ENCODE measurements around the gene HDAC5. TPM values are rescaled to one million over a fixed set of nuclear protein-coding genes. Genes with fewer than 3 reads are reported as not detected.
A peak's percentile ranks its signal among the peaks of the same experiment; 100 is the strongest.
"Not testable (repeated sequence)": the region's sequence is repeated elsewhere in the genome, so short reads cannot be mapped to it uniquely, and the experiment has no call there.

The HDAC5 gene
- total RNA-seq, 1 donor from 2014 or later = 44.4 TPM

GRCh38 chr17:44133918-44134476, 10.6 kb upstream of the HDAC5 start:
- no peaks in the 10 kb centered on the region for H3K36me3 ChIP-seq (ENCODE audit: control insufficient read depth in 3 of 3, insufficient read depth in 3 of 3, low read length in 3 of 3)
- H3K27ac ChIP-seq (ENCODE audit: low read depth, low read length) = no peak overlapping the region
- H3K4me3 ChIP-seq (ENCODE audit: low read length in 3 of 3) = no peak overlapping the region
- peaks cover 6 to 7% (median 7%) of the 10 kb centered on the region in 3 donors for H3K4me1 ChIP-seq (ENCODE audit: control insufficient read depth in 3 of 3, insufficient read depth in 3 of 3, low read length in 3 of 3)
- peaks cover 0 to 8% (median 0%) of the 10 kb centered on the region in 3 donors for H3K27me3 ChIP-seq (ENCODE audit: control insufficient read depth in 3 of 3, insufficient read depth in 3 of 3, low read length in 3 of 3)
- H3K9me3 ChIP-seq (ENCODE audit: control insufficient read depth in 3 of 3, low read length in 3 of 3) = no peaks in the 10 kb centered on the region
- H3K9ac ChIP-seq (ENCODE audit: low read depth in 1 of 3, low read length in 3 of 3) = no peak overlapping the region

GRCh38 chr17:44132275-44132821, 8.9 kb upstream of the HDAC5 start:
- Histone ChIP-seq H3K27ac (ENCODE audit: low read depth, low read length) (no peak overlapping the region), H3K9ac (ENCODE audit: low read depth in 1 of 3, low read length in 3 of 3) (no peak overlapping the region), H3K4me1 (ENCODE audit: control insufficient read depth in 3 of 3, insufficient read depth in 3 of 3, low read length in 3 of 3) (no peaks in the 10 kb centered on the region), H3K27me3 (ENCODE audit: control insufficient read depth in 3 of 3, insufficient read depth in 3 of 3, low read length in 3 of 3) (no peaks in the 10 kb centered on the region), H3K4me3 (ENCODE audit: low read length in 3 of 3) (no peak overlapping the region), H3K36me3 (ENCODE audit: control insufficient read depth in 3 of 3, insufficient read depth in 3 of 3, low read length in 3 of 3) (no peaks in the 10 kb centered on the region), H3K9me3 (ENCODE audit: control insufficient read depth in 3 of 3, low read length in 3 of 3) (no peaks in the 10 kb centered on the region)

GRCh38 chr17:44131372-44131771, 7.9 kb upstream of the HDAC5 start:
- not testable (repeated sequence) for H3K9me3 ChIP-seq (ENCODE audit: control insufficient read depth in 3 of 3, low read length in 3 of 3); H3K4me1 ChIP-seq (ENCODE audit: control insufficient read depth in 3 of 3, insufficient read depth in 3 of 3, low read length in 3 of 3); H3K4me3 ChIP-seq (ENCODE audit: low read length in 3 of 3); H3K36me3 ChIP-seq (ENCODE audit: control insufficient read depth in 3 of 3, insufficient read depth in 3 of 3, low read length in 3 of 3); H3K27me3 ChIP-seq (ENCODE audit: control insufficient read depth in 3 of 3, insufficient read depth in 3 of 3, low read length in 3 of 3); H3K9ac ChIP-seq (ENCODE audit: low read depth in 1 of 3, low read length in 3 of 3); H3K27ac ChIP-seq (ENCODE audit: low read depth, low read length)

- H3K27ac ChIP-seq (ENCODE audit: low read depth, low read length) = no peak overlapping the region
- H3K4me1 ChIP-seq (ENCODE audit: control insufficient read depth in 3 of 3, insufficient read depth in 3 of 3, low read length in 3 of 3) = no peaks in the 10 kb centered on the region
- H3K36me3 ChIP-seq (ENCODE audit: control insufficient read depth in 3 of 3, insufficient read depth in 3 of 3, low read length in 3 of 3) = no peaks in the 10 kb centered on the region
- no peaks in the 10 kb centered on the region for H3K27me3 ChIP-seq (ENCODE audit: control insufficient read depth in 3 of 3, insufficient read depth in 3 of 3, low read length in 3 of 3)
- no peaks in the 10 kb centered on the region for H3K9me3 ChIP-seq (ENCODE audit: control insufficient read depth in 3 of 3, low read length in 3 of 3)
- H3K4me3 ChIP-seq (ENCODE audit: low read length in 3 of 3) = no peak overlapping the region
- no peak overlapping the region for H3K9ac ChIP-seq (ENCODE audit: low read depth in 1 of 3, low read length in 3 of 3)
Measured at GRCh38 chr17:44130693-44131349, 7.4 kb upstream of the HDAC5 start.

GRCh38 chr17:44128383-44128782, 4.9 kb upstream of the HDAC5 start:
- Histone ChIP-seq H3K27ac (ENCODE audit: low read depth, low read length) (no peak overlapping the region), H3K36me3 (ENCODE audit: control insufficient read depth in 3 of 3, insufficient read depth in 3 of 3, low read length in 3 of 3) (no peaks in the 10 kb centered on the region), H3K4me3 (ENCODE audit: low read length in 3 of 3) (no peak overlapping the region), H3K9me3 (ENCODE audit: control insufficient read depth in 3 of 3, low read length in 3 of 3) (no peaks in the 10 kb centered on the region), H3K27me3 (ENCODE audit: control insufficient read depth in 3 of 3, insufficient read depth in 3 of 3, low read length in 3 of 3) (no peaks in the 10 kb centered on the region), H3K9ac (ENCODE audit: low read depth in 1 of 3, low read length in 3 of 3) (no peak overlapping the region), H3K4me1 (ENCODE audit: control insufficient read depth in 3 of 3, insufficient read depth in 3 of 3, low read length in 3 of 3) (peaks cover 5 to 8% (median 6%) of the 10 kb centered on the region in 3 donors)

GRCh38 chr17:44124118-44124438, 637 bp upstream of the HDAC5 start:
- Histone ChIP-seq H3K9me3 (ENCODE audit: control insufficient read depth in 3 of 3, low read length in 3 of 3) (no peaks in the 10 kb centered on the region), H3K36me3 (ENCODE audit: control insufficient read depth in 3 of 3, insufficient read depth in 3 of 3, low read length in 3 of 3) (peaks cover 1 to 3% (median 2%) of the 10 kb centered on the region in 3 donors), H3K27ac (ENCODE audit: low read depth, low read length) (peak overlapping the region; percentile 94), H3K4me1 (ENCODE audit: control insufficient read depth in 3 of 3, insufficient read depth in 3 of 3, low read length in 3 of 3) (peaks cover 40 to 44% (median 42%) of the 10 kb centered on the region in 3 donors), H3K27me3 (ENCODE audit: control insufficient read depth in 3 of 3, insufficient read depth in 3 of 3, low read length in 3 of 3) (no peaks in the 10 kb centered on the region), H3K9ac (ENCODE audit: low read depth in 1 of 3, low read length in 3 of 3) (peak overlapping the region; percentile 95 to 96 (median 96)), H3K4me3 (ENCODE audit: low read length in 3 of 3) (peak overlapping the region; percentile 91 to 95 (median 93))

GRCh38 chr17:44122816-44123355, 555 bp downstream of the HDAC5 start:
- Histone ChIP-seq H3K27ac (ENCODE audit: low read depth, low read length) (peak overlapping the region; percentile 94), H3K27me3 (ENCODE audit: control insufficient read depth in 3 of 3, insufficient read depth in 3 of 3, low read length in 3 of 3) (no peaks in the 10 kb centered on the region), H3K9me3 (ENCODE audit: control insufficient read depth in 3 of 3, low read length in 3 of 3) (no peaks in the 10 kb centered on the region), H3K36me3 (ENCODE audit: control insufficient read depth in 3 of 3, insufficient read depth in 3 of 3, low read length in 3 of 3) (peaks cover 2 to 3% (median 2%) of the 10 kb centered on the region in 3 donors), H3K4me1 (ENCODE audit: control insufficient read depth in 3 of 3, insufficient read depth in 3 of 3, low read length in 3 of 3) (peaks cover 52 to 56% (median 54%) of the 10 kb centered on the region in 3 donors), H3K4me3 (ENCODE audit: low read length in 3 of 3) (peak overlapping the region; percentile 68 to 97 (median 81)), H3K9ac (ENCODE audit: low read depth in 1 of 3, low read length in 3 of 3) (peak overlapping the region; percentile 86 to 96 (median 87))

- Histone ChIP-seq H3K4me3 (ENCODE audit: low read length in 3 of 3) (peak overlapping the region; percentile 68 to 97 (median 81)), H3K27me3 (ENCODE audit: control insufficient read depth in 3 of 3, insufficient read depth in 3 of 3, low read length in 3 of 3) (no peaks in the 10 kb centered on the region), H3K9me3 (ENCODE audit: control insufficient read depth in 3 of 3, low read length in 3 of 3) (no peaks in the 10 kb centered on the region), H3K4me1 (ENCODE audit: control insufficient read depth in 3 of 3, insufficient read depth in 3 of 3, low read length in 3 of 3) (peaks cover 55 to 62% (median 56%) of the 10 kb centered on the region in 3 donors), H3K27ac (ENCODE audit: low read depth, low read length) (peak overlapping the region; percentile 94), H3K36me3 (ENCODE audit: control insufficient read depth in 3 of 3, insufficient read depth in 3 of 3, low read length in 3 of 3) (peaks cover 4% of the 10 kb centered on the region in 3 donors), H3K9ac (ENCODE audit: low read depth in 1 of 3, low read length in 3 of 3) (peak overlapping the region; percentile 86 to 96 (median 87))
Measured at GRCh38 chr17:44121997-44122815, 1.2 kb downstream of the HDAC5 start.

- peaks cover 67 to 74% (median 68%) of the 10 kb centered on the region in 3 donors for H3K4me1 ChIP-seq (ENCODE audit: control insufficient read depth in 3 of 3, insufficient read depth in 3 of 3, low read length in 3 of 3)
- H3K27me3 ChIP-seq (ENCODE audit: control insufficient read depth in 3 of 3, insufficient read depth in 3 of 3, low read length in 3 of 3) = no peaks in the 10 kb centered on the region
- peaks cover 11 to 14% (median 11%) of the 10 kb centered on the region in 3 donors for H3K36me3 ChIP-seq (ENCODE audit: control insufficient read depth in 3 of 3, insufficient read depth in 3 of 3, low read length in 3 of 3)
- peak overlapping the region; percentile 94 for H3K27ac ChIP-seq (ENCODE audit: low read depth, low read length)
- H3K4me3 ChIP-seq (ENCODE audit: low read length in 3 of 3) = peak overlapping the region; percentile 29 to 97 (median 68)
- no peaks in the 10 kb centered on the region for H3K9me3 ChIP-seq (ENCODE audit: control insufficient read depth in 3 of 3, low read length in 3 of 3)
- peak overlapping the region; percentile 7 to 96 (median 19) for H3K9ac ChIP-seq (ENCODE audit: low read depth in 1 of 3, low read length in 3 of 3)
Measured at GRCh38 chr17:44120851-44121605, 2.4 kb downstream of the HDAC5 start.

All from skeletal muscle tissue (tissue), 4 donors.